ENCODE measurements around the gene HLA-DQA2.
"Not testable (repeated sequence)": the region's sequence is repeated elsewhere in the genome, so short reads cannot be mapped to it uniquely, and the experiment has no call there.

The HLA-DQA2 gene

DNA sequence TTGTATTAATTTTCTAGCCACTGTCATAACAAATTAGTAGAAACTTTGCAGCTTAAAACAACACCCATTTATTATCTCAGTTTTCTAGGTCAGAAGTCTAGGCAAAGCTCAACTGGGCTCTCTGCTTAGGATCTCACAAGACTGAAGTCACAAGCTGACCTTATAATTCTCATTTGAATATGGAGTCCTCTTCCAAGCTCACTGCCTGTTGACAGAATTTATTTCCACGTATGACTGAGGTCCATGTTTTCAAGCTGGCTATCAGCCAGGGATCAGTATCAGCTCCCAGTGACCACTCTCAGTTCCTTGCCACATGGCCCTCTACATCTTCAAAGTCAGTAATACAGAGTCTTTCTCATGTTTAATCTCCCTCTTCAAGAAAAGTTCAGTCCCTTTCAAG is 33.9 kb downstream of the HLA-DQA2 start:
- no peak for DNase-seq (ENCODE audit: low read depth in 2 of 3, low spot score in 2 of 3)

DNA sequence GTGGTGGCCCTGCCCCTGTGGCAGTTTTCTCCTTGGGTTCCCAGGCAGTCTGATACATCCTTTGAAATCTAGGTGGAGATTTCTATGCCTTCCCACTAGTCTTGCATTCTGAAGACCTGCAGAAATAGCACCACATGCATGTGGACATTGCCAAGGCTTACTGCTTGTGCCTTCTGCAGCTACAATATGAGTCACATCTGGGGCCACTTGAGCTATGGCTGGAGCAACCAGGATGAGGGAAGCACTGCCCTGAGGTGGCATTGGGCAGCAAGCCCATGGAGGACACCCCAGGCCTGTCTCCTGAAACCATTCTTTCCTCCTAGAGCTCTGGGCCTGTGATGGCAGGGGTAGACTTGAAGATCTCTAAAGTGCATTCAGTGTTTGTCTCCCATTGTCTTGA is 37.8 kb downstream of the HLA-DQA2 start:
- no peak for DNase-seq (ENCODE audit: low read depth in 2 of 3, low spot score in 2 of 3)

DNA sequence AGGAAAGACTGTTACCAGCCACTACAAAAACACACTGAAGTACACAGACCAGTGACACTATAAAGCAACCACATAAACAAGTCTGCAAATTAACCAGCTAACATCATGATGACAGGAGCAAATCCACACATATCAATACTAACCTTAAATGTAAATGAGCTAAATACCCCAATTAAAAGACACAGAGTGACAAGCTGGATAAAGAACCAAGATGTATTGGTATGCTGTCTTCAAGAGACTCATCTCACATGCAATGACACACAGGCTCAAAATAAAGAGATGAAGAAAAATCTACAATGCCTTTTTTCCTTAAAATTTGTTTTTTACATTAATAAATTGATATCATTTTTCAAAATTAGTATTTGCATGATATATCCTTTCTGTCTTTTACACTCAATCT is 41.7 kb downstream of the HLA-DQA2 start:
- DNase-seq (ENCODE audit: low read depth in 2 of 3, low spot score in 2 of 3): not testable (repeated sequence)

DNA sequence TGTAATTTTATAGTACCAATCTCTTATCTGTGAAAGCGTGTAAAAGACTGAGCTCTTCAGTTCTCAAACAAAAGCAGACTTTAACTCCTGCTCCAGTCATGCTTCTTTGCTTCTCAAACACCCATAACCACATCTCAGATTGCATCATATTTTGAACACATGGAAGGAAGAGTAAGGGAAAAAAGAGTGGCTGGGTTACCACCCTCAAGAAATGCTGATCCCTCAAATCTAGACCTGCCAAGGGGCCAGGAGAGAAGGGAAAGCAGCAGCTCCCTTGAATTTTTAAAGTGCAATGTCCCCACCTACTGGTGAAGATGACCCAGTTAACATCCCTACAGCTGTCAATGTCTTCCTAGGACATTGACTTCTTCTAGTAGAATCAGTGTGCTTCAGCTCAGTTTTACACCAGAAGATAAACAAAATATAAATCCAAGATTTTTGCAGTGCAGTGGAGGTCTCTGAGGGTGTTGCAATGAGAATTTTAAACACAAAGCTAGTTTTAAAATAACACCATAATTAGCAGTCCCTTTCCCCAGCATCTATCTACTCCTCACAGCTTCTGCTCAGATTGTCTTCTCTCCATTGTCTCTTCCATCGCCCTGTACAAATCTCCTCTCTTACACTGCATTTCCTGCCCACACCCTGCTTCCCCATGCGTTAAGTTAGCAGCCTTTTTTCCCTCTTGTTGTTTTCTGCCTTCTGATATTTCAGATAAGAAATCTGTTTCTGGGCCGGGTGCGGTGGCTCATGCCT is 44.8 kb downstream of the HLA-DQA2 start:
- DNase-seq (ENCODE audit: low read depth in 2 of 3, low spot score in 2 of 3): no peak

DNA sequence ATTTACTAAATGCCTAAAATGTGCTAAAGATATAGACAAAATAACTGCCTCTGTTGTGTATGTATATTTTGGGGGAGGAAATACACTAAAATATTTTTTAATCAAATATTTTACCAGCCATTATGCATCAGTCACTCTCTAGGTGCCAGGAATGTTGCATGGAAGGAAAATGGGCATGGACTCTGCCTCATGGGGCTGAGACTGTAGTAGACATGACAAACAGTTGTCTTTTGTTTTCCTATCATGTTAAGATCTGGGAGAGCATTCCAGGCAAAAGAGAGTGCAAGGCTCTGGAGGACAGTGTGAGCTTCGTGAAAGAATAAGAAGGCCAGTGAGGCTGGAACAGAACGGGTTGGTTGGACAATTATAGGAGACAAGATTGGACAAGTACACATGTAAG is 49.1 kb downstream of the HLA-DQA2 start:
- no peak for DNase-seq (ENCODE audit: low read depth in 2 of 3, low spot score in 2 of 3)

DNA sequence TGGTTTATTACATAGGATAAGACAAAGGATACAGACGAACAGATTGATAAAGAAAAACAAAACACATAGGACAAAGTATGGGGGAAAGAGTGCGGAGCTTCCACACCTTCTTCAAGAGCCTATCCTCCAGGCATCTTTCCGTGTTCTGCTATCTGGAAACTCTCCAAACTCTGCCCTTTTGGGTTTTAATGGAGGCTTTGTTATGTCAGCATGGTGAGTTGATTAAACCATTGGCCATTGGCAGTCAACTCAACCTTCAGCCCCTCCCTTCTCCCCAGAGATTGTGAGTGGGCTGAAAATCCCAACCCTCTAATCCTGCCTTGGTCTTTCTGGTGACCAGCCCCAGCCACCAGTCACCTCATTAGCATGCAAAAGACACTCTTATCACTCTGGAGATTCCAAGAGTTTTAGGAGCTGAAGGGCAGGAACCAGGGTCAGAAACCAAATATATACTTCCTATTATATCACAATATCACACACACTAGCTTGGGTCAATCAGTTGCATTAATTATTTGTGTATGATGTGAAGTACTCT is 51.8 kb downstream of the HLA-DQA2 start:
- no peak for DNase-seq (ENCODE audit: low read depth in 2 of 3, low spot score in 2 of 3)

DNA sequence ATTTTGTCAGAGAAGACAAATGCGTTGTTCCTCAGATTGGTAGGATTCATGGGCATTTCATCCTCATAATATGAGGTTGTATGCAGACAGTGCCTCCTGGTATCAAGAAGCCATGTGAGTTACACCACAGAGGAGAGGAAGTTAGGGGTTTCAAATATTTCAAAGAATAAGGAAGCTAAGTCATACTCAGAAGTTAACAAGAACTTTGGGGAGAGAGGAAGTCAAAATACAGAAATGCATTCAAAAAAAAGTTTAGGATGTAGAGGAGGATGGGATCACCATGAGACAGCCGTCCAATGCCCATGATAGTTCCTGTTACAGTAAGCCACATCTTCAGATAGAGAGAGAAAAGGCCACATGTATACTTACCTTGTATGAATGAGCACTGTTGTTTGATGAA is 53.3 kb downstream of the HLA-DQA2 start:
- DNase-seq (ENCODE audit: low read depth in 2 of 3, low spot score in 2 of 3): no peak

Measured in activated CD8-positive, alpha-beta memory T cell treated with anti-CD3 and anti-CD28 coated beads for 48 hours (primary cell).